Prostate gland (tissue), 2 donors: ENCODE data around the gene COTL1.

Source experiments
- POLR2A ChIP-seq: fragments of 450-650 bp; IDR thresholded peaks from one replicate; pipeline ENCODE4 v1.6.1; 2016; ENCODE audit warnings: antibody characterized with exemption, mild to moderate bottlenecking
- POLR2AphosphoS5 ChIP-seq: sonication (generic); formaldehyde crosslinking; IDR thresholded peaks from one replicate; pipeline ENCODE4 v1.6.1; 2017; ENCODE audit warnings: antibody characterized with exemption
- TF ChIP-seq, protein P1 (sequence below), 4 experiments: fragments of 200-600 bp in 2 of 4; fragments of 450-650 bp in 2 of 4; sonication (generic) in 2 of 4; IDR thresholded peaks; 1 replicate in 3 of 4; 2 replicates in 1 of 4; pipeline ENCODE4 v1.5.1; 2016 to 2019; ENCODE audit warnings: antibody characterized with exemption in 4 of 4, mild to moderate bottlenecking in 2 of 4, moderate library complexity in 2 of 4

DNA sequence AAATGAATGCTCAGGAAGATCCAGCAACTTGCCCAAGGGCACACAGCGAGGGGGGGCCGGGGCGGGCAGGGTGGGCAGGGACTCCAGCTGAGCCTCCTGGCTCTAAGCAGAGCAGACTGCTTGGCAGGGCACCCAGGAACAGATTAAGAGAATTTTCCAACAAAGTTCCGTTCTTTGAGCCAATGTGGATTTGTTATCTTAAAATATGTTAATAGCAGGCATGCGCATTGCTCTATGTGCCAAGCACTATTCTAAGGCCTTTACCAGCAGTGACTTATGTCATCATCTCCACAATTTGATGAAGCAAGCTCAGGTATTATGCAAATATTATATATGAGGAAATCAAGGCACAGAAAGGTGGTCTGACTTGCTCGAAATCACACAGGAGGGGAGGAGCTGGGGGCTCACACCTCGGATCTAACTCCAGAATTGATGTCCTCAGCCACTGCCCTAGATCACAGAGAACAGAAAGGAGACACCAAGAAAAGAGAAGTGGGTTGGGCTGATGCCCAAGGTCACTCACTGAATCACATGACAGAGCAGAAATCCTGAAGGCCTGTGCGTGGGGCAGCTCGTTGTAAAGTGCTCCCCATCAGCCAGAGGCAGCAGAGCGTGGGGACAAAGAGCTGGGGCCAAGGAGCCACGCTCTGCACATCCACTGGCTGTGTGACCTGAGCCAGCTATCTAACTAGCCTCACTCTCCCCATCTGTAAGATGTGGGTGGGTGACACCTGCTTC is 90.2 kb downstream of the COTL1 start:
- TF ChIP-seq, protein P1, sequence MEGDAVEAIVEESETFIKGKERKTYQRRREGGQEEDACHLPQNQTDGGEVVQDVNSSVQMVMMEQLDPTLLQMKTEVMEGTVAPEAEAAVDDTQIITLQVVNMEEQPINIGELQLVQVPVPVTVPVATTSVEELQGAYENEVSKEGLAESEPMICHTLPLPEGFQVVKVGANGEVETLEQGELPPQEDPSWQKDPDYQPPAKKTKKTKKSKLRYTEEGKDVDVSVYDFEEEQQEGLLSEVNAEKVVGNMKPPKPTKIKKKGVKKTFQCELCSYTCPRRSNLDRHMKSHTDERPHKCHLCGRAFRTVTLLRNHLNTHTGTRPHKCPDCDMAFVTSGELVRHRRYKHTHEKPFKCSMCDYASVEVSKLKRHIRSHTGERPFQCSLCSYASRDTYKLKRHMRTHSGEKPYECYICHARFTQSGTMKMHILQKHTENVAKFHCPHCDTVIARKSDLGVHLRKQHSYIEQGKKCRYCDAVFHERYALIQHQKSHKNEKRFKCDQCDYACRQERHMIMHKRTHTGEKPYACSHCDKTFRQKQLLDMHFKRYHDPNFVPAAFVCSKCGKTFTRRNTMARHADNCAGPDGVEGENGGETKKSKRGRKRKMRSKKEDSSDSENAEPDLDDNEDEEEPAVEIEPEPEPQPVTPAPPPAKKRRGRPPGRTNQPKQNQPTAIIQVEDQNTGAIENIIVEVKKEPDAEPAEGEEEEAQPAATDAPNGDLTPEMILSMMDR (IDR thresholded peaks at IDR 0.05), result no peak
- TF ChIP-seq POLR2AphosphoS5, result no peak
- TF ChIP-seq POLR2A, result no peak
